NCI-H2171 (cell line): ENCODE measurements around the gene CACHD1.

ENCODE experiments used
- DNase-seq: peaks from one replicate; lab custom pipeline; 2025; lab: John Stamatoyannopoulos, UW

Gene CACHD1

DNA sequence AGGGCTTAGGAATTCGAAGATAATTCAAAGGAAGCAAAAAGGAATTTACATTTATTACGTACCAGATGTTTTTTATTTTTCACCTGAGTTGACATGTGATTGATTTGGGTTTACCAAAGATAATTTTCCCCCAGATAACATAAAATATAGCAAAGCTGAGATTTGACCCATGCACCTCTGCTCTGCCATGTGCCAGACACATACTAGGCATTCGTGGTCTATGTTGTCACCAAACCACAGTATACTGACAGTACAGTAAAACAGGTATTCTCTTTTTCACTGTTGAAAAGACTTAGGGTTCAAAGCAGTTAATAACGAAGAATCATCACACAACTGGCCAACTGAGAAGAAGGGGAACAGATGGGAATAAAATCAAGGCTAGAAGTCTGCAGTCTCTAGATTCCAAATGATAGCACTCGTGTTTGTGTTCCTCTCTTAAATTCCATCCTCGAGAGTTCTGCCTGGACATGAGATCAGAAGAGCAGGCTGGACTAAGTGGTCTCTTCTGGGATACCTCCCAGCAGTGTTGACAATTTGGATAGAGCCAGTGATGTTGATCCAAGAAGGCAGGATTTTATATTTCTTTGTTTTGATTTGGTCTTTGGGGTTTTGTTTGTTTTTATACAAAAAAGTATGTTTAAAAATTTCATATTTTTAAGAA lies 189.7 kb downstream of the CACHD1 start:
- DNase-seq, result no peak

- no peak for DNase-seq
These were observed 193.7 kb downstream of the CACHD1 start for GRCh38 chr1:64663668-64664067.

GRCh38 chr1:64664299-64664698 lies 194.4 kb downstream of the CACHD1 start:
- no peak for DNase-seq

- DNase-seq, result no peak
These were observed 199.3 kb downstream of the CACHD1 start for GRCh38 chr1:64669098-64669675.

DNA sequence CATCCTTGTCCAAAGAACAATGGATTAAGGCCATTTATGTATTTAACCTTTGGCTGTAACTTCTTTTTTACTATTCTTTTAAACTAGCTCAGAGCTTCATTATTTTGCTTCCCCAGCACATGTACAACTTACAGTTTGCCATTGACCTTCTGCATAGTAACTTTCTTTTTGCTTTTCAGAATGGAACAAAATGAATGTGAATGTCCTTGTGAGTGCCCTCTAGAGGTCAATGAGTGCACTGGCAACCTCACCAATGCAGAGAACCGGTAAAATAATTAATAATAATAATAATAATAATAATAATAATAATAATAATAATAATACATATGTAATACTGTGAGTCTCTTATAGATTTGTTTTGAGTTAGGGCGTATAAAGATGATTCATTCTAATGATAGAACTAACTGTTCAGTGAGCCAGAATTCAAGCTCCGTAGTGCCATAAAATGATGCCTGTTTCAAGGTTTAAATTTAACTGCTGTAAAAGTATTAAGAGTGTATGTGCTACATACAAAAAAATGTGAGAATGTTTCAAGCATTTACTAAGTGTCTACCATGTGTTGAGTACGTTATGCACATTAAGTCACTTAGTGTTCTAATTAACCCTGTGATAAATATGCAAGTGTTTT lies 205.9 kb downstream of the CACHD1 start:
- DNase-seq, result peak; percentile 16

- no peak for DNase-seq
These were observed 206.5 kb downstream of the CACHD1 start for GRCh38 chr1:64676386-64676785.

DNA sequence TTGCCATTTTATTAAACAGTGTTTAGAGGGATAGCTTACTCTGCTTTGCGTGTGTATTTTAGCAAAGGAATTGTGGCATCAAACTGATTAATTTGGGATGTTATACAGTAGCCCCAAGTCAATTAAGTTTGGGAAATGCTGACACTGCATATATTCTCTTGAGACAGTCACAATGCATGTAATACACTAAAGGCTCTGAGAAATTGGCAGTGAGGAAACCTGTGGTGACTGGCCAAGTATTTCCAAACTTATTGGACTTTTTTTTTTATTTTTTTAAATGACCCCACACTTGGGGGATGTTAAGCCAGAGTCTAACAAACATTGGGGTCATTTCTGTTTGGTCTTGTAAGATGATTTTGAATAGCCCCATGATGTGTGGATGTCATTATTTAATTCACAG lies 207.6 kb downstream of the CACHD1 start:
- no peak for DNase-seq

DNA sequence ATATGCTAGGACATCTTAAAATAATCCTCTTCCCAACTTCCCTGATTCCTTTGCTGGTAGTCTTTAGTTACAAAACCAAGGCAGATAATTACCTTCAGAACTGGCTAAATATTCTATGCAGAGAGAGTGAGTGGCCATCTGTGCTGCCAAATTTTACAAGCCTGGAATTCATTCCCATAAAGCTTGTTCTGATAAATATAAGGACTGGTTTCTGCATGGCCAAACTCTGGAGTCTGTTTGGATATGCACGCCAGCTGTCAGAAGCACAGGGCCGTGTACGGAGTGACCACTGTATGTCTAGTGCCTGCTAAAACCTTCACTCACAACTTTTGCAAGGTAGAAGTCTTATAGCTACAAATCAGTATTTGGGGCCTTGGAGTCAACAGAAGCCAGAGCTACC lies 208.4 kb downstream of the CACHD1 start:
- no peak for DNase-seq

DNA sequence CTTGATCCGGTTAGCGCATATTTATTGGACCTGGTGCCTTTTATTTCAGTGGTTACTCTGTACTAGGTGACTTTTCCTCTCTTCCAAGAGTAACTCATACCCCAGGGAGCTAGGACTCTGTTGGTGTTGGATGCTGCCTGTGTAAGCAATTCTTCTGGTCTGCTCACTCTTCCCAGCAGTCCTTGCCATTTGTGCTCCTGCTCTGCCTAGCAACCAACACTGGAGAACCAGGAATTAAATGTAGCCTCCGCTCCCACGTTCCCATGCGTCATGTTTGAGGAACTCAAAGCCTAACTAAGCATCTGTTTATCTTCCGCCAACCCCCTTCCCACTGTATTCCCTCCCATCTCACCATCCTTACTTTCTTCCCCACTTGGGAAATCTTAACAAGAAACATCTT lies 209.2 kb downstream of the CACHD1 start:
- no peak for DNase-seq

- DNase-seq, result no peak
These were observed 210.7 kb downstream of the CACHD1 start for GRCh38 chr1:64680599-64680998.

DNA sequence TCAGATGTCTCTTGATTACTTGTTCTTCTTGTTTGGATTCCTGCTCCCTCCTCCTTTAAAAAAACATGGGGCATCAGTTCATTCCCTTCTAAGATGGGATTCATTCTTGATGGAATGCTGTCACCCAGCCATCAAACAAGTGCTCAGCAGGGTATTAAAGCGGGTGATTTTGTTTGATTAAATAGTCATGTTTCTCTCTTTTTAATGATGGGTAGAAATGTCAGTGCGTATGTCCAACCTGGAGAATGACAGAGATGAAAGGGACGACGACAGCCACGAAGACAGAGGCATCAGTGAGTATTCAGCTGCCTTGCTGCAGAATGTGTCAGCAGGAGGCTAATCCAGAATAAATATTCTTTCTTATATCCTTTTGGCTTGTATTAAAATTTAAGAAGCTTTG lies 211.1 kb downstream of the CACHD1 start:
- DNase-seq, result no peak

DNA sequence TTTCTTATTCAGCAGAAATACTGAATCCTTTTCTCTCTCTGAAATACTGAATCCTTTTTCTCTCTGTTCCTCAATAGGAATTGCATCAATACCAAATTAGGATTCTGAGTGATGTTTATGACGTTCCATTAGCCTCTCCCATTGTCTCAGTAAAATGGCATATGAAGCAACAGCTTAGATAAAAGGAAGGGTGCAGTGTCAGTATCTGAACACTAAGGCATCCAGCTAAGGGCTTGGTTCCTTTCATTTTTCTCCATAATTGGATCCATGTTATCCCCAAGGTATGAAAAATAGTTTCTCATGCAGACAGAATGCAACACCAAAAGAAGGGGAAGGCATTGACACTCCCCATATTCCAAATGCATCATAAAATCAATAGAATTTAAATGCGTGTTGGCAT lies 213.5 kb downstream of the CACHD1 start:
- no peak for DNase-seq

- no peak for DNase-seq
These were observed 215.3 kb downstream of the CACHD1 start for GRCh38 chr1:64685217-64685616.

DNA sequence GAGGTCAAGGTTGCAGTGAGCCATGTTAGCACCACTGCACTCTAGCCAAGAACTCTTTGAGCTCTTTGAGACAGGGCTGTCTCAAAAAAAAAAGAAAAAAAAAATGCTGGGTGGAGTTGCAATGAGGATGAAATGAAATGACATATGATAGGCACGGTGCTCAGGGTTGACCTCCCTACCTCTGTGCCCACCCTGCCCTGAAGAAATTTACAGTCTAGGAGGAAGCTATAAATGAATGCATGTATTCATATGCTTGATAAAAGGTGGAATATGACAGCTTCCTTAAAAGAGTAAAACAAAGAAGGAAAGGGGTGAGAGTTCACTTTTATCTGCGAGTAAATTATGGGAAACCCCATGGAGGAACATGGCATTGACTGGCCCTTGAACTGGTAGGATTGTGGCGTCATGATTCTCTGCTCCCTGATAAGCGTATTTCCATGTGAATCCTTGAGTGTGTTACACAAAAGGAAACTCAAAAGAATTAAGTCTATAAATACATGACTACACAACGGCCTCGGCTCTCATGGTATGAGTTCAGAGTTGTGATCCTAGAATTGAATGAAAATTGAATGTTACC lies 215.9 kb downstream of the CACHD1 start:
- no peak for DNase-seq

GRCh38 chr1:64686828-64687724 lies 217.1 kb downstream of the CACHD1 start:
- no peak for DNase-seq

DNA sequence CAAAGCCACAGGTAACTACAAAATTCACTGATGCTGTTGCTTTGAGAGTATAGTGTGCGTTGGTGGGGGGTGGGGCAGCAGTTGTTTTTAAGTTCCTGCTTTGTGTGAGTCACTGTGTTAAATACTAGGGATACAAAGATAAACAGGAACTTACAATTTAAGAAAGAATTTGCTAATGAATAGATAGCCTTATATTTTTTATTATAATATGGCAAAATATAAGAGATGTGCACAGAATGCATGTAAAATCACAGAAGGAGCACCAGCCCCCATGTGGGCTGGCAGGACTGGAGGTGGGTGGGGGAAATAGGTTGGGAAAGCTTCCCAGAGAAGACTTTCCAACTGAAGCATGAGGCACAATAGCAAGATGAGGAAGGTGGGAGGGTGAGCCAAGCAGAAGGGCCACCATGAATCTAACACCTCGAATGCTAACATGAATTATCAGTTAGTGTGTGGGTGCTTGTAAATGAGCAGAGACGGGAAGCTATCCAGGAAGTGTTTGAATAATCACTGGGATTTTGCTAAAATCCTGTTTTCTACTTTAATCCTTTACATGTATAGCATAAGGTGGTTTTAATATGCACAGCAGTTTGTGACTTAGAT lies 217.9 kb downstream of the CACHD1 start:
- no peak for DNase-seq

DNA sequence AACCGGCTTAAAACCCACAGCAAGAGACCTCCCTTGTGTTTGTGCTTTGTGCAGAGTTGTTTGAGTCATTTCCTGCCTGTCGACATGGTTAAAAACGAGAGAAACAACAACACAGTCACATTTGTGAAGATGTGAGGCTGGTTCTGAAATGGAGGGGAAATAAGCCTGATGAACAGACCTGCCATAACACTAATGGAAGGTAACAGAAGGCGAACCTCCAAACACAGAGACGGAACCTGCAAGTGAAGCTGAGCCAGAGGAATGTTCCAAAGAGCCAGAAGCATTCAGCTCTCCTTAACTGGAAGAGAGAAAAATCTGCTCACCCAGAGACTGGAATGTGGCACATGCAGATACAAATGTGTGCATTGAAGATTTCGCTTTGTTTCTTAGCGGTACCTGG lies 221.7 kb downstream of the CACHD1 start:
- no peak for DNase-seq

DNA sequence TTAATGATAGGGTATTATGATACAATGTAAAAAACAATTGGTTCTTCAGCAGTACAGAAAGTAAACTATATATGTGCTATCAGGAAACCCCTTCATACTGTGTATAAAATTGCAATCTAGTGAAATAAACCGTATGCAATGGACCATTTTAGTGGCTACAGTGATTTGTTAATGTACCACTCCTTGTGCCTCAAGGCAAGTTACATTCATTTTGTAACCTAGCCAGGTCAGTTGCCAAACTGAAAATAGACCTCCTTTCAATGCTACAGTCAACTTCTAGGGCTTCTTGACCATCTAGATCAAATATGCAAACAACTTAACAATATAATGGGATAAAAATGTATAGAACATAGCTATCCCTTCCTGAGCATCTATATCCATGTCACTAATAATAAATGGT lies 223.0 kb downstream of the CACHD1 start:
- no peak for DNase-seq

DNA sequence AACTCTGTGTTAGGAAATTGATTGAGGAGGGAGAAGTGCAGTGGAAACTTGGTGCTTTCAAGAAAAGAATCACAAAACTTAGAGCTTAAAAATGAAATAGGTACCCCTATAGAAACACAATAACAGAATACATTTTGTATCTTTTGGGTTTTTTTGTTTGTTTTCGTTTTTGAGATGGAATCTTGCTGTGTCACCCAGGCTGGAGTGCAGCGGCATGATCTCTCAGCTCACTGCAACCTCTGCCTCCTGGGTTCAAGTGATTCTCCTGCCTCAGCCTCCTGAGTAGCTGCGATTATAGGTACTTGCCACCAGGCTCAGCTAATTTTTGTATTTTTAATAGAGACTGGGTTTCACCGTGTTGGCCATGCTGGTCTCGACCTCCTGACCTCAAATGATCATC lies 223.5 kb downstream of the CACHD1 start:
- DNase-seq, result no peak

GRCh38 chr1:64696879-64697278 lies 226.9 kb downstream of the CACHD1 start:
- DNase-seq, result no peak

GRCh38 chr1:64699327-64699726 lies 229.4 kb downstream of the CACHD1 start:
- no peak for DNase-seq

DNA sequence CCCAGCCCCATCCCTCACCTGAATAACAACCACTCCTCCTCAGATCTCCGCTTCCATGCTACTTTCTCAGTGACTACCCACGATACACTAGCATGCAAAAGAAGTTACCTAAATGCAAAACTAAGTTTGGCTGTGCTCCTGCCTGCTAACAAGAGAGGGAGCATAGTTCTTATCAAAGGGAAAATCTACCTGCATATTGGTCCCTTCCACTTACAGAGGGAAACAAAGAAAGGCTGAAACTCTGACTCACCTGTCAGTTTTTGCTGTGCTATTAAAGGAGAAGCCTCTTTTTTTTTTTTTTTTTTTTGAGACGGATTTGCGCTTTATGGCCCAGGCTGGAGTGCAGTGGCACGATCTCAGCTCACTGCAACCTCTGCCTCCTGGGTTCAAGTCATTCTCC lies 231.1 kb downstream of the CACHD1 start:
- DNase-seq, result no peak
